HL-60 (cell line): ENCODE measurements around the gene ARHGAP32.

Experiments
- DNase-seq, 2 experiments: peaks; one replicate each; pipeline ENCODE4 v3.0.0-alpha.2; 2010 to 2020; ENCODE audit warnings: low read depth in 1 of 2, low spot score in 1 of 2
- H3K27ac ChIP-seq: fragments of 250-450 bp; sonication (Bioruptor Pico); replicated peaks from 2 replicates; pipeline ENCODE4 v1.5.1; 2020; ENCODE audit warnings: mild to moderate bottlenecking, moderate library complexity
- H3K27me3 ChIP-seq: fragments of 250-450 bp; sonication (Bioruptor Pico); 2 replicates; pipeline ENCODE4 v1.5.1; 2021; ENCODE audit warnings: mild to moderate bottlenecking, moderate library complexity; ENCODE audit not compliant: insufficient read depth, poor library complexity, severe bottlenecking
- H3K4me3 ChIP-seq: replicated peaks from 2 replicates; pipeline ENCODE4 v1.5.1; 2011; ENCODE audit warnings: mild to moderate bottlenecking, control low read depth, low read length; ENCODE audit not compliant: insufficient read depth
- CTCF ChIP-seq: IDR thresholded peaks from one replicate; pipeline ENCODE4 v1.5.1; 2011; ENCODE audit warnings: low read length, control low read depth, inconsistent platforms; ENCODE audit not compliant: insufficient read depth
- GABPA ChIP-seq: IDR thresholded peaks from 2 replicates; pipeline ENCODE4 v1.6.1; 2012; ENCODE audit warnings: low read depth
- POLR2AphosphoS5 ChIP-seq: IDR thresholded peaks from 2 replicates; pipeline ENCODE4 v1.6.1; 2012; ENCODE audit warnings: low read depth
- SPI1 ChIP-seq: IDR thresholded peaks from 2 replicates; pipeline ENCODE4 v1.6.1; 2012; ENCODE audit warnings: low read depth, mild to moderate bottlenecking, borderline replicate concordance
- TF ChIP-seq, protein P1 (sequence below): IDR thresholded peaks from 2 replicates; pipeline ENCODE4 v1.6.1; 2012; ENCODE audit warnings: low read depth; ENCODE audit not compliant: insufficient replicate concordance

Gene ARHGAP32

DNA sequence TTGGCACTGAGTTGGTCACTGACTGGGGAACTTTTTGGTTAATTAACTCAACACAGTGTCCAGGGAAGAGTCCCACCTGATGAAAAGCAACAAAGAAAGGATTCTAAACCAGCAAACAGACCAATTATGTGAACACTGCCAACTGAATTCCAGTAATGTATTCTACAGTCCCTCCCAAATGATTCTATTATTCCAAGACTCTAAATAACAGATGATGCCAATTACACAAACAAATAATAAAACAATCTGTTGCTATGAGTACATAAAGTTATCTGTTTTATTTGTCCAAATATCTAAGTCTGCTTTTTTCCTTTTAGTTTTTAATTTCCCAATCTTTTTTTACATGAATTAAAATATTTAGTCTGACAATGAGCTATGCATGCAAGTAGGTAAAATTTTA lies 151.2 kb downstream of the ARHGAP32 start:
- no peaks in the 10 kb centered on the region for H3K27me3 ChIP-seq
- DNase-seq = no peak
- H3K4me3 ChIP-seq = no peak overlapping the region
- no peak overlapping the region for H3K27ac ChIP-seq
- no peak for TF ChIP-seq POLR2AphosphoS5

- no peak for DNase-seq
These were observed 156.9 kb downstream of the ARHGAP32 start for GRCh38 chr11:129035244-129035643.

GRCh38 chr11:129034001-129034400 lies 158.1 kb downstream of the ARHGAP32 start:
- H3K27ac ChIP-seq = no peak overlapping the region
- DNase-seq = no peak
- no peak overlapping the region for H3K4me3 ChIP-seq
- TF ChIP-seq SPI1 = no peak
- TF ChIP-seq, protein P1, sequence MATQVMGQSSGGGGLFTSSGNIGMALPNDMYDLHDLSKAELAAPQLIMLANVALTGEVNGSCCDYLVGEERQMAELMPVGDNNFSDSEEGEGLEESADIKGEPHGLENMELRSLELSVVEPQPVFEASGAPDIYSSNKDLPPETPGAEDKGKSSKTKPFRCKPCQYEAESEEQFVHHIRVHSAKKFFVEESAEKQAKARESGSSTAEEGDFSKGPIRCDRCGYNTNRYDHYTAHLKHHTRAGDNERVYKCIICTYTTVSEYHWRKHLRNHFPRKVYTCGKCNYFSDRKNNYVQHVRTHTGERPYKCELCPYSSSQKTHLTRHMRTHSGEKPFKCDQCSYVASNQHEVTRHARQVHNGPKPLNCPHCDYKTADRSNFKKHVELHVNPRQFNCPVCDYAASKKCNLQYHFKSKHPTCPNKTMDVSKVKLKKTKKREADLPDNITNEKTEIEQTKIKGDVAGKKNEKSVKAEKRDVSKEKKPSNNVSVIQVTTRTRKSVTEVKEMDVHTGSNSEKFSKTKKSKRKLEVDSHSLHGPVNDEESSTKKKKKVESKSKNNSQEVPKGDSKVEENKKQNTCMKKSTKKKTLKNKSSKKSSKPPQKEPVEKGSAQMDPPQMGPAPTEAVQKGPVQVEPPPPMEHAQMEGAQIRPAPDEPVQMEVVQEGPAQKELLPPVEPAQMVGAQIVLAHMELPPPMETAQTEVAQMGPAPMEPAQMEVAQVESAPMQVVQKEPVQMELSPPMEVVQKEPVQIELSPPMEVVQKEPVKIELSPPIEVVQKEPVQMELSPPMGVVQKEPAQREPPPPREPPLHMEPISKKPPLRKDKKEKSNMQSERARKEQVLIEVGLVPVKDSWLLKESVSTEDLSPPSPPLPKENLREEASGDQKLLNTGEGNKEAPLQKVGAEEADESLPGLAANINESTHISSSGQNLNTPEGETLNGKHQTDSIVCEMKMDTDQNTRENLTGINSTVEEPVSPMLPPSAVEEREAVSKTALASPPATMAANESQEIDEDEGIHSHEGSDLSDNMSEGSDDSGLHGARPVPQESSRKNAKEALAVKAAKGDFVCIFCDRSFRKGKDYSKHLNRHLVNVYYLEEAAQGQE = no peak
- H3K27me3 ChIP-seq = no peaks in the 10 kb centered on the region

More at GRCh38 chr11:129035244-129035643, 156.9 kb downstream of the ARHGAP32 start:
- H3K4me3 ChIP-seq = no peak overlapping the region
- no peaks in the 10 kb centered on the region for H3K27me3 ChIP-seq
- H3K27ac ChIP-seq = no peak overlapping the region
- TF ChIP-seq SPI1 (no peak), CTCF (no peak), GABPA (no peak), POLR2AphosphoS5 (no peak)
- TF ChIP-seq, protein P1 = no peak

DNA sequence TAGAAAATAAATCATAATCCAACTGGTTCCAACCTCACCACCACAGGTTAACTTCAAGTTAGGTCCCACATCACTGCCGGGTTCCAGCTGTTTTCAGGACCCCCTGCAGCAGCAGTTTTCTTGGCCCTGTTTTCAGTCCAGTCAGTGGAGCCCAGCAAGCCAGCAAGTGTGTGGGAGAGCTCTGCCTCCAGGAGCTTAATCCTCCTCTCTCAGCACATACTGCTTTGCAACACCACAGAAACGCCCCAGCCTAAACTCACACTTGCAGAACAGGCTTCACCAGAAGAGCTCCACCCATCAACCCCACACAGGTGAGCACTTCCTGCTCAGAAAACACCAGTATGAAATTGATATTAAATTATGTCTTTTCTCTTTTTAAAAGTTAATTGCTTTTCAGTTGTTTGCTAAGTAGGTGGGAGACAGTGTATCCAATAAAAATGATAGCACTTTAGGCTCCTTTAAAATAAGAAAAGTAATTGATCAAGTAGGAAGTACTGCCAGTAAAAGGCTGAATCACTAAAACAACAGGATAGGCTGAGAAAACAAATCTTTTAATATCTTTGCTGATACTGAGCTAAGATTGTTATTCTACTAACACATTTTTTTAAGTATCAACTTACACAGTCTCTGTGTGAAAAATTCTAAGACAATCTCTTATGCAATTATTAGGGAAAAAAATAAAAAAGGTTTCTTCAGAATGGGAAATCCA lies 168.0 kb downstream of the ARHGAP32 start:
- H3K27me3 ChIP-seq = no peaks in the 10 kb centered on the region
- H3K4me3 ChIP-seq = no peak overlapping the region
- DNase-seq = no peak
- no peak overlapping the region for H3K27ac ChIP-seq
- TF ChIP-seq, protein P1 = no peak
- TF ChIP-seq GABPA = no peak
- no peak for TF ChIP-seq SPI1
- TF ChIP-seq POLR2AphosphoS5 = no peak
- no peak for TF ChIP-seq CTCF
